ENCODE results near the gene BID.

The BID gene

GRCh38 chr22:17774206-17774925 is at the start of gene BID:
Gene BID (minus strand): TSS chr22:17774469. CDS start chr22:17750116, 24,353 bp downstream.
- no peak for DNase-seq (ENCODE audit: low read depth in 2 of 2, low spot score in 1 of 2)

- DNase-seq (ENCODE audit: low read depth in 2 of 2, low spot score in 1 of 2), result no peak
Measured at GRCh38 chr22:17823964-17824363, 49.7 kb upstream of the BID start.

- DNase-seq (ENCODE audit: low read depth in 2 of 2, low spot score in 1 of 2), result no peak
Measured at GRCh38 chr22:17823226-17823625, 49.0 kb upstream of the BID start.

- no peak for DNase-seq (ENCODE audit: low read depth in 2 of 2, low spot score in 1 of 2)
Measured at GRCh38 chr22:17822087-17822486, 47.8 kb upstream of the BID start.

- DNase-seq (ENCODE audit: low read depth in 2 of 2, low spot score in 1 of 2), result no peak
Measured at GRCh38 chr22:17820879-17821439, 46.7 kb upstream of the BID start.

GRCh38 chr22:17818649-17819048 is 44.4 kb upstream of the BID start:
- no peak for DNase-seq (ENCODE audit: low read depth in 2 of 2, low spot score in 1 of 2)

GRCh38 chr22:17818180-17818579 is 43.9 kb upstream of the BID start:
- DNase-seq (ENCODE audit: low read depth in 2 of 2, low spot score in 1 of 2), result no peak

GRCh38 chr22:17817511-17818065 is 43.3 kb upstream of the BID start:
- no peak for DNase-seq (ENCODE audit: low read depth in 2 of 2, low spot score in 1 of 2)

- DNase-seq (ENCODE audit: low read depth in 2 of 2, low spot score in 1 of 2), result no peak
Measured at GRCh38 chr22:17817079-17817478, 42.8 kb upstream of the BID start.

GRCh38 chr22:17816649-17817048 is 42.4 kb upstream of the BID start:
- no peak for DNase-seq (ENCODE audit: low read depth in 2 of 2, low spot score in 1 of 2)

- DNase-seq (ENCODE audit: low read depth in 2 of 2, low spot score in 1 of 2), result no peak
Measured at GRCh38 chr22:17815703-17816254, 41.5 kb upstream of the BID start.

GRCh38 chr22:17814830-17815229 is 40.6 kb upstream of the BID start:
- no peak for DNase-seq (ENCODE audit: low read depth in 2 of 2, low spot score in 1 of 2)

- DNase-seq (ENCODE audit: low read depth in 2 of 2, low spot score in 1 of 2), result no peak
Measured at GRCh38 chr22:17814084-17814483, 39.8 kb upstream of the BID start.

GRCh38 chr22:17811119-17811518 is 36.9 kb upstream of the BID start:
- no peak for DNase-seq (ENCODE audit: low read depth in 2 of 2, low spot score in 1 of 2)

GRCh38 chr22:17810570-17811116 is 36.4 kb upstream of the BID start:
- no peak for DNase-seq (ENCODE audit: low read depth in 2 of 2, low spot score in 1 of 2)

- DNase-seq (ENCODE audit: low read depth in 2 of 2, low spot score in 1 of 2), result no peak
Measured at GRCh38 chr22:17808693-17809403, 34.6 kb upstream of the BID start.

GRCh38 chr22:17807578-17808410 is 33.5 kb upstream of the BID start:
- no peak for DNase-seq (ENCODE audit: low read depth in 2 of 2, low spot score in 1 of 2)

GRCh38 chr22:17807086-17807485 is 32.8 kb upstream of the BID start:
- no peak for DNase-seq (ENCODE audit: low read depth in 2 of 2, low spot score in 1 of 2)

GRCh38 chr22:17806437-17806836 is 32.2 kb upstream of the BID start:
- DNase-seq (ENCODE audit: low read depth in 2 of 2, low spot score in 1 of 2), result no peak

GRCh38 chr22:17804331-17805080 is 30.2 kb upstream of the BID start:
- no peak for DNase-seq (ENCODE audit: low read depth in 2 of 2, low spot score in 1 of 2)

Data from stimulated activated CD8-positive, alpha-beta memory T cell treated with anti-CD3 and anti-CD28 coated beads, Interleukin-4, amount 100 ng/mL, for 4 hours (primary cell).